ENCODE data around the gene PBX4. TPM values are rescaled to one million over a fixed set of nuclear protein-coding genes. Genes with fewer than 3 reads are reported as not detected.
A peak's percentile ranks its signal among the peaks of the same experiment; 100 is the strongest.

PBX4 gene
- total and polyA plus RNA-seq, 10 donors = 4.4 to 17.8 (median 9.7) TPM

- peaks cover 0 to 11% (median 0%) of the 10 kb centered on the region in 7 donors for H3K27me3 ChIP-seq (replicated peaks in 1 of 7)
- no peak overlapping the region for H3K4me3 ChIP-seq
- 92 to 95% (median 94%) methylated on average over 16 of the region's 16 CpGs for WGBS, 5 donors
- H3K9me3 ChIP-seq = no peaks in the 10 kb centered on the region
- DNase-seq = no peak
- peaks cover 0 to 5% (median 0%) of the 10 kb centered on the region in 6 donors for H3K4me1 ChIP-seq
- no peaks in the 10 kb centered on the region for H3K36me3 ChIP-seq
- TF ChIP-seq POLR2AphosphoS5 (IDR thresholded peaks at IDR 0.05) (no peak), POLR2A (IDR thresholded peaks at IDR 0.05) (no peak)
- H3K27ac ChIP-seq = no peak overlapping the region
- intact Hi-C loops (cut with DNase I; ENCODE audit: low total_unique reads) = no loop called here
These were observed 59.9 kb downstream of the PBX4 start for GRCh38 chr19:19558636-19559035.

GRCh38 chr19:19558055-19558454 lies 60.4 kb downstream of the PBX4 start:
- no peak for DNase-seq
- WGBS, 5 donors = 78 to 87% (median 82%) methylated on average over 15 of the region's 15 CpGs
- TF ChIP-seq POLR2A (IDR thresholded peaks at IDR 0.05) (no peak), CTCF (IDR thresholded peaks at IDR 0.05 in 8 of 11, conservative IDR thresholded peaks at IDR 0.05 in 3 of 11) (no peak), POLR2AphosphoS5 (IDR thresholded peaks at IDR 0.05) (peak in 1 of 3 donors; percentile 22)
- Histone ChIP-seq H3K27ac (no peak overlapping the region), H3K9me3 (no peaks in the 10 kb centered on the region), H3K36me3 (no peaks in the 10 kb centered on the region), H3K4me3 (no peak overlapping the region), H3K27me3 (replicated peaks in 1 of 7) (peaks cover 0 to 11% (median 0%) of the 10 kb centered on the region in 7 donors), H3K4me1 (peaks cover 0 to 5% (median 0%) of the 10 kb centered on the region in 6 donors)
- intact Hi-C loops (cut with DNase I; ENCODE audit: low total_unique reads) = no loop called here

GRCh38 chr19:19554074-19555023 lies 64.1 kb downstream of the PBX4 start:
- H3K27me3 ChIP-seq (replicated peaks in 1 of 7) = peaks cover 0 to 28% (median 6%) of the 10 kb centered on the region in 7 donors
- no peak overlapping the region for H3K27ac ChIP-seq
- TF ChIP-seq CTCF (IDR thresholded peaks at IDR 0.05 in 8 of 11, conservative IDR thresholded peaks at IDR 0.05 in 3 of 11) (peak; percentile 43 to 93 (median 77)), POLR2AphosphoS5 (IDR thresholded peaks at IDR 0.05) (peak in 1 of 3 donors; percentile 16), POLR2A (IDR thresholded peaks at IDR 0.05) (no peak)
- H3K9me3 ChIP-seq = peaks cover 0 to 5% (median 0%) of the 10 kb centered on the region in 8 donors
- peak; percentile 90 for DNase-seq
- intact Hi-C loops (cut with DNase I; ENCODE audit: low total_unique reads) = no loop called here
- peaks cover 0 to 5% (median 0%) of the 10 kb centered on the region in 6 donors for H3K4me1 ChIP-seq
- no peaks in the 10 kb centered on the region for H3K36me3 ChIP-seq
- no peak overlapping the region for H3K4me3 ChIP-seq
- 67 to 71% (median 69%) methylated on average over 31 to 34 of the region's 34 CpGs for WGBS, 5 donors

- H3K9me3 ChIP-seq = peaks cover 0 to 5% (median 0%) of the 10 kb centered on the region in 8 donors
- H3K36me3 ChIP-seq = no peaks in the 10 kb centered on the region
- TF ChIP-seq POLR2AphosphoS5 (IDR thresholded peaks at IDR 0.05) = no peak
- no peak for TF ChIP-seq POLR2A (IDR thresholded peaks at IDR 0.05)
- no peak for TF ChIP-seq CTCF (IDR thresholded peaks at IDR 0.05 in 8 of 11, conservative IDR thresholded peaks at IDR 0.05 in 3 of 11)
- DNase-seq = no peak
- H3K27ac ChIP-seq = no peak overlapping the region
- no peak overlapping the region for H3K4me3 ChIP-seq
- peaks cover 0 to 5% (median 0%) of the 10 kb centered on the region in 6 donors for H3K4me1 ChIP-seq
- peaks cover 0 to 35% (median 6%) of the 10 kb centered on the region in 7 donors for H3K27me3 ChIP-seq (replicated peaks in 1 of 7)
- intact Hi-C loops (cut with DNase I; ENCODE audit: low total_unique reads) = no loop called here
- 85 to 92% (median 90%) methylated on average over 10 of the region's 10 CpGs for WGBS, 5 donors
These were observed 64.8 kb downstream of the PBX4 start for GRCh38 chr19:19553670-19554069.
